ENCODE data around the gene SERPINB6.
"Not testable (repeated sequence)": the region's sequence is repeated elsewhere in the genome, so short reads cannot be mapped to it uniquely, and the experiment has no call there.

Gene SERPINB6

DNA sequence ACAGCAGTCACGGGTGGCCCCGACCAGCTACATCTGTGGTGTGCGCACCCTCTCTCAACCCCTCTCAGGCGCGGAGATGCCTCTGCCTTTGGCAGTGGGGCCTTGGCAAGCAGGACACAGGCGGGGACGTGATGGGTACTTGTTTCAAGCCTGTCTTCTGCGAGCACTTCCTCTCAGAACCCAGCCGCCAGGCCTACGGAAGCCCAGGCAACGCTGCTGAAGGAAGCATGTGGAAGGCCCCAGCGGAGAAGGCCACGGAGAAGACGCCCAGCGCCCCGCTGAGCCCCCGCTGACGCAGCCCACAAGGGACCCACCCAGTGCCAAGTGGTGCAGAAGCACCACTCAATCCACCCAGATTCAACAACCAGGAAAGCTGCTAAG is 13.0 kb downstream of the SERPINB6 start:
- no peak for DNase-seq (ENCODE audit: low read depth)

DNA sequence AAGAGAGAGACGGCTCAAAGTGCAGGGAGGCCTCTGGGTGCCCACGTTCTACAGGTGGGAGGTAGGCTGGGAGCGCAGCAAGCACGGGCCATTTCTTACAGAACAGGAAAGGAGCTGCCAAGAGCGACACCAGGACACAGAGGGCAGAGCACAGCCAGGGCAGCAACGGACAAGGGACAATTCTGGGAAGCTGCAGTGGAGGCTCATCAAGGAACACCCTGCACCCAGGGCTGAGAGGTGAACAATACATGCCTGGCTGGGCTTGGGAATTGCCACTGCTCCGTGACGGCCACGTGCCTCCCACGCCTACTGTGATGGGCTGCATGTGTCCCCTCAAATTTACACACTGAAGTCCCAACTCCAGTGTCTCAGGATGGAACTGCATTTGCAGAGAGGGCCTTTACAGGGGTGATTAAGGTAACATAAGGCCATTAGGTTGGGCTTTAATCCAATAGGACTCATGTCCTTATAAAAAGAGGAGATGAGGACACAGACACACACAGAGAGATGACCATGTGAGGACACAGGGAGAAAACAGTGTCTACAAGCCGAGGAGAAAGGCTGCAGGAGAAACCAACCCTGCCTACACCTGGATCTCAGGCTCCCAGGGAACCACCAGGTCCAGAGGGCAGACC is 13.6 kb downstream of the SERPINB6 start:
- DNase-seq (ENCODE audit: low read depth) = no peak

DNA sequence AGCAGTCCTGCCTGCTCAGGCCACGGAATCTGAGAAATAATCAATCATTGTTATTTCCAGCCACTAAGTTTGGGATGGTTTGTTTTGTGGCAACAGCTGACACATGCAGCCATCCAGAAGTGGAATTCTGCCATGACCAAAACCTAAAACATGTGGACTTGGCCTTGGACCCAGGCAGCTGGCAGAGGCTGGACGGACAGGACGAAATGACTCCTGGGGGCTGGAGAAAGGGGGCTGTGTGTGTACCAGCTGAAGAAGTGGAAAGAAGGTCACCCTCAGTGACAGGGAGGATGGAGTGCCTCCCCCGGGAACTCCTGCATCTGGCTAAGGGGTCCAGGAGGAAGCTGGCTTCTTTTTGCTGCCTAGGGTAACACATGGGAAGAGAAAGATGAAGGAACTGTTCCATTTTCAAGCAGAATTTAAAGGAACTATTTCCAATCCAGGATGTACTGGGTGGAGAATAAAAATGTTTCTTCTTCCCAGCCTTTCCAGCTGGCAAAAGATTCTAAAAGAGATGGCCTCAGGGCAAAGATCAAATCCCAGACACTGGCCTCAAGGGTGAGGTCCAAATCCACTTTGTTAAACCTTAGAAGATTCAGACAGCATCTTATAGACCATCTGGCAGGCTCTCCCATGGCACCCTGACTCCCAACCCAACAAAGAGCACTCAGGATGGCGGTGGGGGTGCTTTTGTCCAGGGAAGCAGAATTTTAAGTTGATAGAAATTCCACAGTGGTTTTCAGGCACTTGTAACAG is 14.3 kb downstream of the SERPINB6 start:
- DNase-seq (ENCODE audit: low read depth) = no peak

DNA sequence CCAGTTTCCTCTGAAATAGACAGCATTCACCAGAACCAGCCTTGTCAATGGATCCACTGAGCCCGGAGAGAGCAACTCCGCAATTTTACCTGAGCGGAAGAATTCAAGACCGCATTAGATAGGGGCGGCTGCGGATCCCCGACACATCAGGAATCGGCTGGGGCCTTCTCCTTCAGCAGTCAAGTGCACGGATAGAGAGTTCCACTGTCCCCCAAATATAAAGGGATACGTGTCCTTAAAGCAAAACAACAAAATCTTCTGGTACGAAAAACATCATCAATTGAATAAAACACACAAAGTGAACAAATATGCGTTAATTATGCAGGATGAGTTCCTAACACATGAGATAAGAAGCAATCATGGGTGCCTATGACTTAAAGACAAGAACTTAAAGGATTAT is 18.3 kb downstream of the SERPINB6 start:
- DNase-seq (ENCODE audit: low read depth) = no peak

DNA sequence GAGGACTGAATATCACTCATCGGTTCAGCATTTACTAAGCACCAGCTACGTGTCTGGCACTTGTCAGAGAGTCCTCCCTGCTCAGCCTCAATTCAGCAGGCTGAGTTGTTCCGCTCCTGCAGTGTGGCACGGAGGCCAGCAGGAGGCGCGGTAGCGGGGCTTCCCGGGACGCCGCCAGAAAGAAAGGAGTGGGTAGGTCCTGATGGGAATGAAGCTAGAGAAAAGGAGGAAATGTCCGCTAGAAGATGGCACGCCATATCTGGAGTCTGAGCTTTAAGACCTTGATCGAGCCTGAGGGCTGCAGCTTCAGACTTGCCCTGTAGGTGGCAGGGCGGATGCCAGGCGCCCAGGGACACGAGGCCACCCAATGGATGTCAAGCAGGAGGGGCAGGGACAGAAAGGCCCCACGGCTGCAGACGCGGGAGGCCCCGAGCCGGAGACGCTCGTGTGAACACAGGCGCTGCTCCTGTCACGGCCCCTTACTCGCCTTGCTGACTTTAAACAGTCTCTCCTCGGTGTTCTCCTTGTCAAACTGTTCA is 18.7 kb downstream of the SERPINB6 start:
- no peak for DNase-seq (ENCODE audit: low read depth)

DNA sequence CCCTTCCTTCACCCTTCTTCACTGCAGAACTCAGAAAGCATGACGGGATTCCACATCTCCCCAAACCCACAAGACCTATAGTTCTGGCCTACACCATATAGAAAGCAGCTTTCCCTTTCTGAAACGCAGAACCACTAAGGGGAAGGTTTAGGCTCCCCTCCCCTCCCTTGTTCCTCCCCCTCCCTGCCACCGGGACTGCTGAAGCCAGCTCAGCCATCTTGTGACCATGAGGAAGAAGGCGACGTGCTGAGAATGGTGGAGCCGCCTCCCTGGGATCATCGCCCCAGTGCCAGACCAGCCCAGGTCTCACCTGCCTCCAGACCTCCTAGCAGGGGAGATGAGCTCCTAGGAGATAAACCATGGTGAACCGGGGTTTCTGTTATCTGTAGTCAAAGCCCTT is 19.6 kb downstream of the SERPINB6 start:
- DNase-seq (ENCODE audit: low read depth) = no peak

DNA sequence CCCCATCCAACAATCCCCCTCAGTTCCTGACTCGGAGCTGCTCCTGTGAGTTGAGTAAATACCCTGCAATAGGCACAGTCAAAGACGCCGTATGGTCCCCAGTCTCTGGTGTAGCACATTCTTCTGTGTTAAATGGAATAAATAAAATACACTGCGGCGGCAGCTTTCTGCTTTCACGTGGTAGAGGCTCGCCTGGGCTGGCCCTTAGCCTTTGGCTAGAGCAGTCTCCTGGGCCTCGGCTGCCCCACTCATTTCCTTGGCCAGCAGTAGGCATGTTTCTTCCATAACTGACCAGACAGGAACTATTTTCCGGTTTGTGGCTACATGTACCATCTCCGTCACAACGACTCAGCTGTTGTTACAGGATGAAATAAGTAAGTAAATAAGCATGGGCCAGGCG is 20.7 kb downstream of the SERPINB6 start:
- DNase-seq (ENCODE audit: low read depth) = no peak

DNA sequence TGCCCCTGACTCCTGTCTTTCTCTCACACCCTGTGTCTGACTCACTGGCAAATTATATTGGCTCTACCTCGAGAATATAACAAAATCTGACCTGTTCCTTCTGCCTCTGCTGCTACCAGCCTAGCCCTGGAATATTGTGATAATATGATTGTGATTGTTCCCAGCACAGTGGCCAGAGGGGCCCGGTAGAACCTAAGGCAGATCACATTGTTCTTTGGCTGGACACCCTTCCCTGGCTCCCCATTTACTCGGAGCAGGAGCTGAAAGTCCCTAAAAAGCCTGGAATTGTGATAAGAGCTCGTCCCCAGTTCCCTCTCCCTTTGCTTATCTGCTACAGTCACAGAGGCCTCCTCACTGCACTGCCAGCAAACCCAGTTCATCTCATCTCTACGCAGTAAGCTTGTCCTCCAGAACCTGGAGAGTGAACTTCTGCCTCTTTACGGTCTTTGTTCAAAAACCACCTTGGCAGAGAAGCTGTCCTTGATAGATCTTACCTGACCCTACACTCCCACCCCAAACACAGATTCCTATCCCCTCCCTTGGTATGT is 21.8 kb downstream of the SERPINB6 start:
- no peak for DNase-seq (ENCODE audit: low read depth)

DNA sequence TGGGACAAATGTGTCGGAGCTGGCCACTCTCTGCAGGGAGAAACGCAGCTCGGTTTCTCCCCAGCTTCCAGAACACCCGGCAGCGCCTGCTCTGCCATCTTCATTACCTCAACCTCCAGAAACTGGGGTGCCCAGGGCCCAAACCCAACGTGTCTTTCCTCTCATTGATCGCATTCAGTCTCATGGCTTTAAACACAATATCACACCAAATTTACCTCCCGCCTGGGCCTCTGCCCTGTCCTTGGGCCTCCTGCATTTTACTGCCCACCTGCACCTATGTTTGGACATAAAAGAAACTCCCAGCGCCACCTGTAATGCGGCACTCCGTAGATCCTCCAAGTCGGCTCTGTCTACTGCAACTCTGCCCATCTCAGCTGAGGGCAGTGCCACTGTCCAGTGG is 22.2 kb downstream of the SERPINB6 start:
- no peak for DNase-seq (ENCODE audit: low read depth)

DNA sequence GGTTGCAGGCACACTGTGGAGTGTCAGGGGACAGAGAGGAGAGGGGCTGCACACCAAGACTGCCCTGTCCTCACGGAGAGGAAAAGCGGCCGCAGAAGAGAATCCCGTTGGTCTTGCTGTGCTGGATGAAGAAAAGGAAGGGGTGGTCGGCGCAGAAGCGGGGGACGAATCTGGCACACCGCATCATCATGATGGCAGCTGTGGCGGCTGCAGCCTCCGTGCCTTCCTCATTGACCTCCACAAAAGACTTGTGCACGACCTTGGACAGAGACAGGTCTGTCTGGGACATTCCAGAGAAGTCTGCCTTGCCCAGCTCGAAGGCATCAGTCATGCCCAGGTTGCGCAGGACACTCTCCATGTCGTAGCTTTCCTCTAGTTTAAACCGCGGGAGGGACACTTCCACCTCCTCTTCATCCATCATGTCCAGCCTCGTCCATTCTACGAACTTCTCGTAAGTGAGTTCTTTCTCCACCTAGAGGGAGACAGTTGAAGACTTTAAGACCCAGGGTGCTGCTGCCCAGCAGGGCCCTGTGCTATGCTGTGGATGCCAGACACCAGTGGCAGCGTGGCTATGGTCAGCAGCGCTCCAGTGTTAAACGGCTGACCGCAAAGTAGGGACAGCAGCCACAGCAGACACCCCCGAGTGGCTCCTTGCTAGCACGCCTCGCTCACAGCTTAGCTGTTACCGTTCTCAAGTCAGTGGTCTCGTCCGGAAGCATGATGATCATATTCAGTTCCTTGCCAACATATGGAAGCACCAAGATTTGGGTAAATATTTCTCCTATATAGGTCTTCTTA is 22.9 kb downstream of the SERPINB6 start:
- no peak for DNase-seq (ENCODE audit: low read depth)

DNA sequence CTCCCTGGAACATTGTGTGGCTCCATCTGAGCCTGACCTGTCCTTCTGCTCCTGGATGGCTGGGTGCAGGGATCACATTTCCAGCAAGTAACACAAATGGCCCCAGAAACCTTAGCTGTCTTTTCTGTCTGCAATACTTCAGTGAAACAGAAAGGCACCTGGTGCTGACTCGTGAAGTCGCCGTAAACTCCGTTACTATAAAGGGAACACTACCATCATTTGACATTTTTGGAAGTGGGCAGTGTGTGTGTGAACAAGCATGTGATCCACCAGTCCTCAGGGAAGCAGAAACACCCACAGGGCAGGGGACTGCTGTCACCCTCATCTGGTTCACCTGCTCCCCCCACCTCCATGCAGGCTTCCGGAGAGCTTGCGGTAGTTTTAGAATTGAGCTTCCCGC is 23.9 kb downstream of the SERPINB6 start:
- no peak for DNase-seq (ENCODE audit: low read depth)

DNA sequence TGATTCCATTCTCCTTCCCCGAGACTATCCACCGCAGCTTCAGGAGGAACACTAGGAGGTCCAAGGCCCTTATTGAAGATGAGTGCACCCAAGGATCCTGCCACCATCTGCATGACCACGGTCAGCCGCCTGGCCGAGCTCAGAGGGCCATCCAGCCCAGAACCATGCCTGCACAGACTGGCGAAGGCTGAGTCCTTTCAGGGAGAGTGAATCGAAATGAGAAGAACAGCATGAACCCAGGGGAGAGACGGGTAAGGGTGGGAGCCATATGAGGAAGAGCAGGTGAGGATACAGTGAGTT is 26.3 kb downstream of the SERPINB6 start:
- DNase-seq (ENCODE audit: low read depth) = no peak

DNA sequence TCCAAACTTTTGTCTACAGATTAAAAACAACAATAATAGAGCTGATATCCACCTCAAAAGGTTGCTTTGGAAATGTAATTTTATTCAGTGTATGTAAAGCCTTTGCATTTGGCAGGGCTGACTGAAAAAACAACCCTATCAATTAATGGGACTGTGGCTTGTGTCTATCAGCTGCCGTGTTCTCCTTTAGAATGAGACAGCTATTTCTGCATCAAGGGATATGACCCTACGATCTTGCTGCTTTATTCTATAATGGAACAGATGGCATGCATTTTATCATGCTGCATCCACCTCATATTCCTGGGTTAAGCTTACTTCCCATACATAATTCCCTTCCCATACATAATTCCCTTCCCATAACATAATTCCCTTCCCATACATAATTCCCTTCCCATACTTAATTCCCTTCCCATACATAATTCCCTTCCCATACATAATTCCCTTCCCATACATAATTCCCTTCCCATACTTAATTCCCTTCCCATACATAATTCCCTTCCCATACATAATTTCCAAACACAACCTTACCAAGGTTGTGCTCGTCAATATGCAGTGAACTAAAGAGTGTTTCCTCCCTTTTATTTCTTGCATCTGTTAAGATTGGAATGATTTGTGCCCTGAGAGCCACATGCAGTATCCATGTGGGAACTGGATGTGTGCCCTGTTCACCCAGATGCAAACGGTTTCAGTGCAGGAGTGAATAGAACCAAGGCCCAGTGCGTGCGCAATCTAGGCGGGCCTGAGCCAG is 26.8 kb downstream of the SERPINB6 start:
- DNase-seq (ENCODE audit: low read depth) = no peak

DNA sequence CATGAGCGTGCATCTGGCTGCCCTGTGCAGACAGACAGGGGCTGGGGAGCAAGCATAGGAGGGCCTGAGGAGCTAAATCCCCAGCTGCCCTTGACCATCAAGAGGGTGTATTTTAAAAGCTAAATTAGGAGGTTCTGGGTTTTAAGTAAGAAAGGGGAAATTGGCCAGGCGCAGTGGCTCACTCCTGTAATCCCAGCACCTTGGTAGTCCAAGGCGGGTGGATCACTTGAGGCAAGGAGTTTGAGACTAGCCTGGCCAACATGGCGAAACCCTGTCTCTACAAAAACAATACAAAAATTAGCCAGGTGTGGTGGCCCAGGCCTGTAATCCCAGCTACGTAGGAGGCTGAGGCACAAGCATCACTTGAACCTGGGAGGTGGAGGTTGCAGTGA is 27.8 kb downstream of the SERPINB6 start:
- DNase-seq (ENCODE audit: low read depth) = no peak

DNA sequence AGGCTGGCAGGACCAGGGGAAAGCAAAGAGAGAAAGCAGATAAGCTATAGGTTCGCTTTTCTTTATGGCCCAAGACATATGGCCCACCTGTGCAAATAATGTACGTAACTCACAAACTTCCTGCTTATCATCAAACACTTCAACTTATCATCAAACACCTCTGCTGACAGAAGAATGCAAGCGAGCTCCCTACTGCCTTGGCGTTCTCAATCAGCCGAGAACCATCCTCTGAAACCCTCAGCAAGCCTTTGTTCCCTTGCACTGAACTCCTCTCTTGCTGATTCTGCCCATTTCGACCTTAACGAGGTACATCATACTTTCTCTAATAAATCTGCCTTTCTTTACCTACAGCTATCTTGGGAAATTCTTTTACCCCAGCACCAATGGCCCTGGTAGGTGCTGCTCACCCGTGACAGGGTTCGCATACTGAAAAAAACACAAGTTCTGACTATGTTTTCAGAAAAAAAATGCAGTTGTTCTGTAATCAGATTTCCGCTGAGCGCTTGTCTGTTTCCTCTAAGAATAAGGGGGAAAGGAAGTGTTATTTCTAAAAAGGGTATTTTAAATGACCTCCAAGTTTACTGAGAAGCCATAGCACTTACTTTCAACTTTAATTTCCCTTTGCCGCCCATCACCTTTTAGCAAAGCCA is 28.3 kb downstream of the SERPINB6 start:
- DNase-seq (ENCODE audit: low read depth) = no peak

DNA sequence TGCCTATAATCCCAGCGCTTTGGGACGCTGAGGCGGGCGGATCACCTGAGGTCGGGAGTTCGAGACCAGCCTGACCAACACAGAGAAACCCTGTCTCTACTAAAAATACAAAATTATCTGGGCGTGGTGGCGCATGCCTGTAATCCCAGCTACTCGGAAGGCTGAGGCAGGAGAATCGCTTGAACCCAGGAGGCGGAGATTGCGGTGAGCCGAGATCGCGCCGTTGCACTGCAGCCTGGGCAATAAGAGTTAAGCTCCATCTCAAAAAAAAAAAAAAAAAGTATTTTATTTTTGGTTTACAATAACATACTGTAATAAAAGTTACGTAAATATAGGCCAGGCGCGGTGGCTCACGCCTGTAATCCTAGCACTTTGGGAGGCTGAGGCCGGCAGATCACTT is 29.3 kb downstream of the SERPINB6 start:
- not testable (repeated sequence) for DNase-seq (ENCODE audit: low read depth)

DNA sequence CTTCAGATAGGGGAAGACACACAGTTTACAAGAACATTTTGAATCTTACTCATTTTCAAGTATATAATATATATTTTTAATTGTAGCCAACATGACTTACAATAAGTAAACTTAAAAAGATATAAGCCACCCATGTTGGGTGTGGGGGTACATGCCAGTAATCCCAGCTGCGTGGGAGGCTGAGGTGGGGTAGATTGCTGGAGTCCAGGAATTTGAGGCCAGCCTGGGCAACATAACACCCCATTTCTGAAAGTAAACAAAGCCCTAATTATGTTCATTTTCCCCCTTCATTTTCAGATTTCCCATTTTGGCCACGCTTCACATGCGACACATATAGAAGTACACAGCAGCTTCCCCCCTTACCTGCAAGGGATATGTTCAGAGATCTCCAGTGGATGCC is 30.5 kb downstream of the SERPINB6 start:
- no peak for DNase-seq (ENCODE audit: low read depth)

DNA sequence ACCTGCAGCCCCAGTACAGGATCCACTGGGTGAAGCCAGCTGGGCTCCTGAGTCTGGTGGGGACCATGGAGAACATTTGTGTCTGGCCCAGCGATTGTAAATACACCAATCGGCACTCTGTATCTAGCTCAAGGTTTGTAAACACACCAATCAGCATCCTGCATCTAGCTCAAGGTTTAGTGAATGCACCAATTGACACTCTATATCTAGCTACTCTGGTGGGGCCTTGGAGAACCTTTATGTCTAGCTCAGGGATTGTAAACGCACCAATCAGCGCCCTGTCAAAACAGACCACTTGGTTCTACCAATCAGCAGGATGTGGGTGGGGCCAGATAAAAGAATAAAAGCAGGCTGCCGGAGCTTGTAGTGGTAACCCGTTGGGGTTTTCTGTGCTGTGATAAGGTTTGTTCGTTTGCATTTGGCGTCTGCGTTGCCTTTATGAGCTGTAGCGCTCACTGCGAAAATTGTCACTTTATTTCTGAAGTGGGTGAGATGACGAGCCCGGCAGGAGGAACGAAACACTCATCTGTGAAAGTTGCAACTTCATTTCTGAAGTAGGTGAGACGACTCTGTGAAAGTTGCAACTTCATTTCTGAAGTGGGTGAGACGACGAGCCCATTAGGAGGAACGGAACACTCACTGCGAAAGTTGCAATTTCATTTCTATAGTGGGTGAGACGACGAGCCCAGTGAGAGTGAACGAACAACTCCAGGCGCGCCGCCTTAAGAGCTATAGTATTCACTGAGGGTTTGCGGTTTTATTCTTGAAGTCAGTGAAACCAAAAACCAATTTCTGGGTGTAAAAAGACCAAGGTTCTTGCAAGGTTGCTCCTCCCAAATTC is 31.1 kb downstream of the SERPINB6 start:
- no peak for DNase-seq (ENCODE audit: low read depth)

DNA sequence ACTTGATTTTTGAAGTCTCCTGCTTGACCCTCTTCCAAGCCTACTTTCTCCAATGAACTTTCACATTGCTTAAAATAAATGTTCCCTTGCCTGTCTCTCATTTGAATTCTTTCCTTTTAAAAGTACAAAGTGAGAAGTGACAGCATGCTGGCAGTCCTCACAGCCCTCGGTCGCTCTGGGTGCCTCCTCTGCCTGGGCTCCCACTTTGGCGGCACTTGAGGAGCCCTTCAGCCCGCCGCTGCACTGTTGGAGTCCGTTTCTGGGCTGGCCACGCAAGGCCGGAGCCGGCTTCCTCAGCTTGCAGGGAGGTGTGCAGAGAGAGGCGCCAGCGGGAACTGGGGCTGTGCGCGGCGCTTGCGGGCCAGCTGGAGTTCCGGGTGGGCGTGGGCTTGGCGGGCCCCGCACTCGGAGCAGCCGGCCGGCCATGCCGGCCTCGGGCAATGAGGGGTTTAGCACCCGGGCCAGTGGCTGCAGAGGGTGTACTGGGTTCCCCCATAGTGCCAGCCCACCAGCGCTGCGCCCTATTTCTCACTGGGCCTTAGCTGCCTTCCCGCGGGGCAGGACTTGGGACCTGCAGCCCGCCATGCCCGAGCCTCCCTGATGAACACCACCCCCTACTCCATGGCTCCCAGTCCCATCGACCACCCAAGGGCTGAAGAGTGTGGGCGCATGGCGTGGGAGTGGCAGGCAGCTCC is 31.9 kb downstream of the SERPINB6 start:
- no peak for DNase-seq (ENCODE audit: low read depth)

DNA sequence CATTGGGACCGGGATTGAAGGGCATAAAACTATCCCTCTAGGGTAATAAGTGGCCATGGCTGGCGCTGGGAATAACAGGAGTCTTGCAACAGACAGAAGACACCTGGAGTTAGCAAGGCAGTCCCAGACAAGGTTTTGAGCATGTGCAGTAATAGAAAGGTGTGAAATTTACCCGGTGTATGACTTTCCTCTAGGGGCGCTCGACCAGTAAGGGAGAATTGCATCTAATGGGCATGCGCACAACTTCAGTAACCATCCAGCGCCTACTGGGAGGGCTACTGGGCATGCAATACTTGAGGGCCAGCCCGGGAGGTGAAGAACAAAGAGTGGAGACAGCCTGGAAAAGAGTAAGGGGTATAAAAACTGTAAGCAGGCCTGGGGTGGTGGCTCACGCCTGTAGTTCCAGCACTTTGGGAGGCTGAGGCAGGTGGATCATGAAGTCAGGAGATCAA is 32.7 kb downstream of the SERPINB6 start:
- no peak for DNase-seq (ENCODE audit: low read depth)
